Measurements from ENCODE around the gene ARAP3.

ARAP3 gene

DNA sequence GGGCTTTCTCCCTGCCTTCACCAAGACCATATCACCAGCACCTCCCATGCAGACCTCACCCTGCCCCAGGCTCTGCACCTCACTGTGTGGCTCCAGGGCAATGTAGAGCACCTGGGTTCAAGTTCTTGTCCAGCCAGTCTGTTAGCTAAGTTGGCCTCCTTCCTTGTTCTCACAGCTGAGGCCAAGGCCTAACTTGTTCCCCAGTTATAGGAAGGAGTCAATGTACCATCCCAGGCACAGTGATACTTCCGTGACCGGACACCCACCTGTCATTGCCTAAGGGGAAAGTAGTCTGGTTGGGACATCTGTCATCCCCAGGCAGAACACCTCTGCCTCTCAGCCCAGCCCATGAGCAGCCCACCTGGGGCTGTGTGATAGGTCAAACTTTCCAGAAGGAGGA is 14.4 kb upstream of the ARAP3 start:
- DNase-seq, result no peak

DNA sequence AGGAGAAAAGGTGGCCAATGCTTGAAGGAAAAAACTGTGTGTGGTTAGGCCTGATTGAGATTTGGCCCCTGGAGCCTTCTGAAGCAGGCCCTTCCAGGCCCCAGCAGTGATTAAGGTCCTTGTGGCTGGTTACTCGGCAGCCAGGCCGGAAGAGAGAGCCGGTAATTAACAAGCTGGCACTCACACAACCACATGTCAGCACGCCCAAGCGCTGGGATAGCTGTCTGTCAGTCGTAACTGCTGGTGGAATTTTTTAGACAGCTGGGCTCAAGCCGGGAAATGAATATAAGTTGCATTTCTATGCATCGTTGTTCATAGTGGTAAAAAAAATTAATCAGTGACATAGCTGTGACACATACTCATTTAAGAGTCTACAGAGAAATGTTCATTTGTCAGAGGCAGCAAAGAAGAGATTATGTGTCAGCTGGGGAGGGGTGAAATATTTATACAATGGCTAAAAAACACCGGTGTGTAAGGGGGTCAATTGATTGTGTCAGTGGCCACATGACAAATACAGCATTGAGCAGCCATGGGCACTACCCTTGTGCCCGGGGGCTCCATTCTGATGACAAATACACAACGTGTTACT is 13.7 kb upstream of the ARAP3 start:
- DNase-seq, result peak; percentile 40

DNA sequence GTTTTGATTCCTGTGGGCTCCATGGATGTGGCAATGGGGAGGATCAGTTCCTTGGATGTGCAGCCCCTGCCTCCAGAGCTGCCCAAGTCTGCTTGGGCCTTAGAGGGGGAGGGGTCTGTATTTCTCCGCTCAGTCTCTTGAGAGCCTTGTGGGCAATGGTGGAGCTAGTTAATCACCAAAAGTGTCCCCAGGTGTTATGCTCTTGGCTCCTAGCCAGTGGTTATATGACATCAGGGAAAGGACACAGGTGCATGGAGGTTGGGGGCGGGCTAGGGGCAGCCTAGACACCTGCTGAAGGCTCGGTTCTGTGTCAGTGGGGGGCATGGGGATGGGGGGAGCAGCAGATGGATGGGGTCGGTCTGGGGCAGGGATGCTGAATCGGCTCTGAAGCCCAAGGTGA is 12.4 kb upstream of the ARAP3 start:
- DNase-seq, result no peak

DNA sequence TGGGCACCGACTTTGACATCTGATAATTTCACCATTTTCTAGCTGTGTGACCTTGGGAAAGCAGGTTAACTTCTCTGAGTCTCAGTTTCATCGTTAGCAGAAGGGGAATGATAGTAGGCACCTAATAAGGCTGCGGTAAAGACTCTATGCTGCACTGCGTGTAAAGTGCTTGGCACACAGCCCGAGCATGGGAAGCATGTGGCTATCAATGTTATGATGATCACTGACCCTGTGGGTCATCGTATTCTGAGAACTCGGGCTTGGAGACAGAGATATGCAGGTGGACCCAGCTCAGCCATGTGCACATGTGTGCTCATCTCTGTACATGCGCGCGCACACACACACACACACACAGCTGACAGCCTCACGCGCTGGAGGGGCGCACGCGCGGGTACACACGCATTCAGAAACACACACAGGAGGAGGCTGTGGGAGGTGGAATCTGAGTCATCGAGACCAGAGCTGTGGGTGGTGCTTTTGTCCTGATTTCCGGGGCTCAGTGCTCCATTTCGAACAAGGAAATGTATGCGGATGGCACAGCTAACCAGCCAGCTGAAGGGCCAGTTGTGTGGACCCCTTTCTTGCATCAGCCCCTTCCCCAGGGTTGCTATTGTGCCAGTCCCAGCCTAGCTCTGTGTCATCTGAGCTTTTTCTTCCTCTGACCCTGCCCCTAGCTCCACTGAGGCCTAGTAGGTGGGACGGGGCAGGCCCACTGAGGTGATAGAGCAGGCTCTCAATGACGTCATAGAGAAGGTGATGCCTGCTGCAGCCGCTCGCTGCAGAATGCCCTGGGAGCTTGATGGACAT is 11.1 kb upstream of the ARAP3 start:
- DNase-seq, result peak; percentile 43

DNA sequence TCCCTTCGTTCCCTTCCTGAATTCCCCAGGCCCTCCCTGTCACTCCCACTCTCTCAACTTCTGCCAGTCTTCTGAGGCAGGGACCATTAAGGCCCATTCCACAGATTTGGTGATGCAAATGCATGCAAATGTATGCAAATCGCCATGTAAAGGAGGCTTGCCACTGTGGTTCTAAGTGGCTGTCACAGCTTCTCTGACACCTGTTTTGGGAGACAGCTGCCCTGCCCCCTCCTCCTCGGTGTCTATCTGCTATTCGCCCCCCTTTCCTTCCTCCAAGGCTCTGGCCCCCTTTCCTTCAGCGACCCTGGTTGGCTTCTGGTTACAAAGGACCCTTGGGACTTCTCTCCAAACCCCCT is 10.5 kb upstream of the ARAP3 start:
- no peak for DNase-seq

DNA sequence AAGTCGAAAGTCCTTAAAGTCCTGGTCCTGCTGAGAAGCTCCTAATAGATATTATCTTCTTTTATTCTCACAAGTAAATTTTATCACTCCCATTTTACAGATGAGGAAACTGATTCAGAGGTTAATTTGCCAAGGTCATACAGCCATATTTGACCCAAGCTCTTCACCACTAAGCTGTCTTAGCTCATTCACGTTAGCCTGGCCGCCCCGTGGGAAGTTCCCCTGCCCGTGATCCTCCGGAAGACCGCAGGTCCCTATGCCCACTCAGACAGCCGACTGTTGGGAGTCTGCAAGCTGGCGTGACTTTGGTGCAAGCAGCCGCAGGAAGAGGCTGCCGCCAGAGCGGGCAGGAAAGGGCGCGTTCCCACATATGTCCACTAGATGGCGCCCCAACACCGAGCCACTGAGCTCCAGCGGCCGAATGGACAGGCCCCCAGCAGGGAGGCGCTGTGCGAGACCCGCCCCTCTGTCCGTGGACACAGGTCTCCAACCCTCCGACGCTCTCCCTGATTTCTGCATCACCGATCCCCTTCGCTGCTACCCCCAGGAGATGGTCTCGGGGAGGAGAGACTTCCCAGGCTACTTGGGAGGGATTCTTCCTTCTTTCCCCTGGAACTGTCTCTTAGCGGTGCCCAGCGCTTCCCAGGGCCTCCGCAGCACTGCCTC is 10.0 kb upstream of the ARAP3 start:
- peak; percentile 74 for DNase-seq

DNA sequence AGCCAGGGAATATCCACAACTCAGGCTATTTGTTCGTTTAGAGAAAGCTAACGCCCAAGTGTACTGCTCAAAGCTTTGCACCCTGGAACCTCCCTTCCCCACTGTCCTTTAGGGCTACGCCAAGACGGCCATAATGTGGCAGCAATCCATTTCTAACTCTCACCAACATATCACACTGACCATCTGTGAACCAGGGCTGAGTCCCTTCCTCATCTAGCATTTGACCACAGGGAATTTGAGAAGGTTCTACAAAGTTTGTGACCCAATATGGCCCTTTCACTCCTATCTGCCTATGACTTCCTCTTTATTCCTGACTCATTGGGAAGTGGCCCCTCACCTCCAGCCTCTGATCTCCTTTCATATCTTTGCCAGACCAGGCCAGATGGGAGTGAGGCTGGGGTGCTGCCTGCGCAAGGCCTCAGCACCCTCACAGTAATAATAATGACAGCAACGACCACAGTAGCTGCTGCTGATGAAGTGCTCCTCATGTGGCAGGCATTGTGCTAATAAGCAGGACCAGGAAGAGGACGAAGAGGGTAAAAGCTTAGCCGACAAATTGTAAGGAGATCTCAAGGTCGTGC is 9.3 kb upstream of the ARAP3 start:
- DNase-seq, result no peak

DNA sequence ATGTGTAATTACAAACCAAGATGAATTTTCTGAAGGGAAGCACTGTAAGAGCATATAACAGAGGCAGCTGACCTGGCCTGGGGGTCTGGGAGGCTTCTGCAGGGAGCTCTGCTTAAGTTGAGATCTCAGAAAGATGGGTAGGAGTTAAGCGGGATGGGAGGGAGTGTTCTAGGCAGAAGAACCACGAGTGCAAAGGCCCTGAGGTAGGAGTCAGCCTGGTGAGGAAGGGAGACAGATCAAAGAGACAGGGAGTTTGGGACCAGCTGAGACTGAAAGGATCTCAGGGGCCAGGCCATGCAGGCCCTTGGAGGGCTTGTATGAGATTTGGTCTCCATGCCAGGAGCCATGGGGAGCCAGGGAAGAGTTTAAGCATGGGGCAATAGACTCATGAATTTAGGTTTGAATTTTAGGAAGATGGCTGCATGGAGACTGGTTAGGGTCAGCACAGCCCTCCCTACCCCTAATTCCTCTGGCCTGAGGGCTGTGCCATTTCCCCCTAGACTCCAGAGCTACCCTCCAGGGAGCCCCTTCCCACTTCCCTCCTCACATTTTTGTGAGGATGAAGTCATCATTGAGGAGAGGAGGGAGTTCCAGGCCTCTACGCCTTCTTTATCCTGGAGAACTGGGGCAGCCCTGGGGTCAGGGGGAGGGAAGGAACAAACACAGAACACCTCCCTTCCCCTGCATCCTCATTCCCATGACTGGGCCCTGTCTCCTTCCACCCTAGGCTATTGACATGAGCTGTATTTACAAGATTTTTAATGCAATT is 4.8 kb upstream of the ARAP3 start:
- DNase-seq, result peak; percentile 31

DNA sequence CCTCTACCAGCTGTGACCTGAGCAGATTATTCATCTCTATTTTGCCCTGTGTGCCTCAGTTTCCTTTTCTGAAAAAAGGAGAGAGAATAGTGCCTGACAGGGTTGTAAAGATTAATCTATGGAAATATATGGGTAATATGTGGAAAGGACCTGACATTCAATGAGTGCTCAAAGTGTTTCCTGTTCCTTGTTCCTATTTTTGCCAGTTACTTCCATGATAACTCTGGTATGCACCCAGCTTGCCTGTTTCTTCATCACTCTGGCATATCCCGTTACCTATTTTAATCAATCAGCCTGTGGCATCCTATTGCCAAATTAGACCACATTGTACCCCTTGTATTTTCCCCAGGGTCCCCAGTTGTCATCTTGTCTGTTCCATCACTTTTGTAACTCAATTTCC is 3.6 kb upstream of the ARAP3 start:
- DNase-seq, result no peak

DNA sequence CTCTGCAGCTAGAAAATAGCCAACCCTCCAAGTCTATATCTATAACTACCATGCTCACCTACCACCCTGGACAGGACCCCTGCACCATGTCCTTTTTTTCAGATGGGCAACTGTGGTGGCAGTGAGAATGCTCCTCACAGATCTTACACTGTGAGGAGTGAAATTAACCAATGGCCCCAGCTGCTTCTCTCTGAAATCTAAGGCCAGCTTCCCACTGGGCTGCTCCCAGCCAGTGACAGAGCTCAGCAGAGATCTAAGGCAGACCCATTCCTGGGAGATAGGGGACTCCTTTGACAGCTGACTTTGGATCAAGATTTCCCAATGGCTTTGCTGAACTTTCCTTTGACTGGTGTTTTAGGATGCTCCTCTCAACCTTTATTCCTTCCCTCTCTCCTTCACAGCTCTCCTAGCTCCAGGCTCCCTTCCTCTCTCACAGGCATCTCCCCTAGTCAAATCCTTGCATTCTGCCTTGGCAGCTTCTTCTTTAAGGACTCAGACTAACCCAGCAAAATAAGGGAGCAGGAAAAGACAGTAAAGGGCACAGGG is 1.6 kb upstream of the ARAP3 start:
- no peak for DNase-seq

DNA sequence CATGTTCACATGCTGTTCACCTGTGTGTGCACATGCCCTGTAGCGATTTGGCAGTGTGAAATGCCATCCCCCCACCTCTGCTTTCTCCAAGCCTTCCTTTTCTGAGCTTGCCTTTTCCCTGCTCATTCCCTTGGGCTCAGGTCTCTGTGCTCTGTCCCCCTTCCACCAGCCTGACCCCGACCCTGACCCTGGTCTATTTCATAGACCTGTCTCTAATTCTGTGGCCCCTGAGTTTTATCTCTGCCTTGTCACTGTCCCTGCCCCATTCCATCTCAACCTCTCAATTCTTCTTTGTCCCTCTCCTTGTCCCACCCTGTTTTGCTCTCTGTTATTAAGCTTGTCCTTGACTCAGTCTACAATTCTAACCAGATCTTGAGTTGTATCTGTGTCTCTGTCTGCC is 735 bp downstream of the ARAP3 start:
- no peak for DNase-seq

DNA sequence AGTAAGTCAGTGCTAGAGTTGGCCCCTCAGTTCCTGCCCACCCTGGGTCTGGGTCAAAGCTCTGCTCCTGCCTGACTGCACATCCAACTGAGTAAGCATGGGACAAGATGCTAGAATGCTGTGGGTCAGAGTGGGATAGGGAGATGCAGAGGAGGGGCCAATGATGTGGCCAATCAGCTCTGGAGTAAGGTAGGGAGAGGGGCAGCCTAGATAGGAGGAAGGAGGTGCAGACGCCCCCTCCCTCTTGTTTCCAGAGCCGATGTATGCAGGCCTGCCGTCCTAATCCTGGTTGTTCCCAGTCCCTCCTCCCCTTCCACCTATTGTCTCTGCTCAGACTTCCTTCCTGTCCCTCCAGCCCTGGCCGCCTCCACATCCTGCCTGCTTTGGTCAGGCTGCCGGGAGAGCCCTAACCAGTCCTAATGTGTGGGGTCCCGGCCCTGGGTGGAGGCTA is 1.3 kb downstream of the ARAP3 start:
- DNase-seq, result no peak

DNA sequence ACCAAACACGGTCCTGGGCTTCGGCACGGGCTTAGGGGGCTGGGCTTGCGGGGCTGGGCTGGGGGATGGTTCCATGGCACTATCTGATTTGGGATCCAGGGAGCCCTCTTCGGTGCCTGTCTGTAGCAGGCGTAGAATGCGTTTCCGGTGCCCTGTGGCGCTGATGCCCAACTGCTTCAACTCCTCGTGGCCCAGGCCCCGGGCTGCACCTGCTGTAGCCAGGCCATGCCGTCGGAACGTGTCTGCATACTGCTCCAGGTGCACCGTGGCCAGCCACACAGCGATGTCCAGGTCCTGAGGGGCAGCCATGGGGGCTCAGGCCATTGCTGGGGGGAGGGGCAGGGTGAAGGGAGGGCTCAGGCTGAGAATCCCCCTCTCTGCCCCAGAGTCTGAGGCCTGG is 1.9 kb downstream of the ARAP3 start:
- no peak for DNase-seq

DNA sequence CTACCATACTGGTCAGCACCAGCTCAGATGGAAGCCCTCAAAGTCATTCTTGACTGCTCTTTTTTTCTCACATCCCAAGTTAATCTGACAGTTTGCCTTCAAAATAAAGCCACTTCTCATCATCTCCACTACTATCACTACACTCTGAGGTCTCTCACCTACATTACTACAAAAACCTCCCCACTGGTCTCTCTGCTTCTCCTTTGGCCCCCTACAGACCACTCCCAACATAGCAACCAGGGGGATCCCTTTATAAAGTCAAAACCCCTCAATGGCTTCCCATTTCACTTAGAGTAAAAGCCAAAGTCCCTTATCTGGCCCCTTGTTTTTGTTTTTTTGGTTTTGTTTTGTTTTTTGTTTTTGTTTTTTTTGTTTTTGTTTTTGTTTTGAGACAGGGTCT is 4.6 kb downstream of the ARAP3 start:
- no peak for DNase-seq

DNA sequence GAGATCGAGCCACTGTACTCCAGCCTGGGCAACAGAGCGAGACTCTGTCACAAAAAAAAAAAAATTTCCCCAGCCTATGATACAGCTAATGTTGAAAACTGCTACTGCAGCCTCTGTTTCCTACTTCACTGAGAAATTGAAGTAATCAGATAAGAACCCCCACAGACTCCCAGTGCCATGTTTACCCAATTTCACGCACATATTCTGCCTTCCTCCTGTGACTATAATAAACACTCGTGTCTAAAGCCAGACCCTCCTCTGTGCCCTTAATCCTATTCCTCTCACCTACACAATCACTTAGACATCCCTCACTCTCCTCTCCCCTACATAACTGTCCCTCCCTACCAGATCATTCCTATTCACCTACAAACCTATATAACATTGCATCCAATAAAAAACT is 6.4 kb downstream of the ARAP3 start:
- no peak for DNase-seq

DNA sequence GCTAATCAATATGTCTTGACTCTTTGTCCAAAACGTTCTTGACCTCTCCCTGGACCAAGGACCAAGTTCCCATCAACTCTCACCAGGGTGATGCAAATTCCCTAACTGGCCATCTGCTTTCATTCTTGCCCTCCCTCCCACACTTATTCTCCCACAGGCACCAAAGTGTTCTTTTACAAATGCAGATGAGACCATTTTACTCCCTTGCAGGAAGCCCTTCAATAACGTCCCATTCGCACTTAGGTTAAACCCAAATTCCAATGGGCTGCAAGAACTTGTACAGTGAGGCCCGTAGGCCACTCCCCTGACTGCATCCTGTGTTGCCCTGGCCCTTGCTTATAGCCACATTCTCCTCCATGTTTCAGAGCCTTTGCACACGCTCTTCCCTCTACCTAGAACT is 7.3 kb downstream of the ARAP3 start:
- DNase-seq, result no peak

DNA sequence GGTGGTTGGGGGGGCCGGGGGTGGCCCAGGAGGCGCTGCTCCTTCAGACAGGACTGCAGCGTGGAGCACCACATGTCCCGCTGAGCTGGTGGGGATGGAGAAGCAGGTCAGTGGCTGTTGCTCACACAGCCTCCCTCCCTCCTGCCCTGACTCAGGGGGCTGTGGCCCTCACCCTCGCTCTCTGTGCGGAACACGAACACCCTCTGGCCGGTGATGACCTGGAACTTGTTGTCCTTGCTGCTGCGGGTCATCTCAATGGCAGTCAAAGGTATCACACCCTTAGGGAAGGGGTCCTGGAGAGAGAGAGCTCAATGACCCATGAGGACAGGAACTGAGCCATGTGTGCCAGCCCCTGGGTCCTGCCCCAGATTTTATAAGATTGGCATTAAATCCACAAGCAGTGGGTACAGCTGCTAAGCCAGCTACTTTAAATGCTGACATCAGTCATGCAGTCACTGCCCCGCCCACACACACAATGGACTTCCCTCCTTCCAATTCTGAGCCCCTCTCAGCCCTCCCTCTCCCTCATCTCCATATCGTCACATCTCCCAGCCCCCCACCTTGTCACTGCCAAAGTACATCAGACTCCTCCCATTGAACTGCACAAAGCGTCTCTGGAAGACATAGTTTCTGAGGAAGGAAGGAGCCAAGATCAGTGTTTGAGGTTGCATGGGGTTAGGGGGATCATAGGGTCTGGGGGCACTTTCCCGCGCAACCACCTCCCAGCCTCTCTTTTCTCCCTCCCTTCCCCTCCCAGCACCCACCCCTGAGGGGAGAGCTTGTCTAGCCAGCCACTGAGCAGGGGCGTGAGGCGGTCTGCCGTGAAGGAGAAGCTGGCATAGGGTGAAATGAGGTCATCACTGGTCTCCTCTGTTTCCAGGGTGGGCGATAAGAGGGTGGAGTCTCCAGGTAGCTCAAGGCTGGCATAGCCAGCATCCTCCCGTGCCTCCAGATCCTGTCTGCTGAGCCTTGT is 8.9 kb downstream of the ARAP3 start:
- no peak for DNase-seq

DNA sequence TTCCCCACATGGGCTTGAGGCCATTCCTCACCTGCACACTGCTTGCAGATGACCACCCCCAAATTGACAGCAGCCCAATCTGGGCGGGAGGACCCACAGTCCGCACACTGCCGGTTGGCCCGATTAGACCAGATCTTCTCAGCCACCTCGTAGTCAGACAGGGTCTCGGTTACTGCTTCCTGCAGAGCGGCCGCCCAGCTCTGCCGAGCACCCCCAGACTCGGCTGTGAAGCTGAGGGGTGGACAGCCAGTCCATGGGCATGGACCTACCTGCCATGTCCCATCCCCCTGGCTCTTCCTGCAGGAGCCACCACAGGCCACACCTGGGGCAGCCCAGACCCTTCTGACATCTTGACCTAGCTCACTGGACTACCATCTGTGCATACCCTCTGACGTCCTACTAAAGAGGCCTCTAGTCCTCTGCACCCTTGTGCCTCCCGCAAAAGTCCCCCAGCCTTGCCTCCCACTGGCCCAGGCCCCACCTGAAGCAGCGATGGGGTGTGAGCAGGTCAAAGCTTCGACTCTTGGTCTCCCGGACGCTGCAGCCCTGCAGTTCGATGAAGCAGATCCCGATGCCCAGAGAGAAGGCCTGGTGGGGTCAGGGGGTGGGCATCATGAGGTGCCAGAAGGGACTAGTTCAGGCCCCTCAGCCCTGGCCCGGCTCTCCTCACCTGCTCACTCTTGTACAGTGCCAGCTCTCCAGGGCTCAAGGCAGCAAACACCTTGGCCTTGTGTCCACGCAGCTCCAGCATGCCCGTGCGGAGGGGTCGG is 9.8 kb downstream of the ARAP3 start:
- DNase-seq, result no peak

DNA sequence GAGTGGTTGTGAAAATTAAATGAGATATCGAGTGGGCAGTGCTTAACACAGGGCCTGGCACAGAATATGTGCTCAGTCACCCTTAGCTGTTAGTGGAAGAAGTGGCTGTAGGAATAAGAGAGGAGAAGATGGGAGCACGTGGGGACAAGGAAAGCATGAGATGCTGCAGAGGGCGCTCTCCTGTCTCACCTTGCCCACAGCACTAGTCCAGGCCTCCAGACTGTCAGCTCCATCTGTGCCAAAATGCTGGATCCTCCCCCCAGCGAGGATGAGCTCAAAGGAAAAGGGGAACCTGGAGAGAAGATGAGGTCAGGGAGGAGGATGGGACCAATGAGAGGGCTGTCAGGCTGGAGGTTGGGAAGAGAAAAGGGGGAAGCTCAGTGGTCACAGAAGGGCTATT is 12.5 kb downstream of the ARAP3 start:
- DNase-seq, result no peak

DNA sequence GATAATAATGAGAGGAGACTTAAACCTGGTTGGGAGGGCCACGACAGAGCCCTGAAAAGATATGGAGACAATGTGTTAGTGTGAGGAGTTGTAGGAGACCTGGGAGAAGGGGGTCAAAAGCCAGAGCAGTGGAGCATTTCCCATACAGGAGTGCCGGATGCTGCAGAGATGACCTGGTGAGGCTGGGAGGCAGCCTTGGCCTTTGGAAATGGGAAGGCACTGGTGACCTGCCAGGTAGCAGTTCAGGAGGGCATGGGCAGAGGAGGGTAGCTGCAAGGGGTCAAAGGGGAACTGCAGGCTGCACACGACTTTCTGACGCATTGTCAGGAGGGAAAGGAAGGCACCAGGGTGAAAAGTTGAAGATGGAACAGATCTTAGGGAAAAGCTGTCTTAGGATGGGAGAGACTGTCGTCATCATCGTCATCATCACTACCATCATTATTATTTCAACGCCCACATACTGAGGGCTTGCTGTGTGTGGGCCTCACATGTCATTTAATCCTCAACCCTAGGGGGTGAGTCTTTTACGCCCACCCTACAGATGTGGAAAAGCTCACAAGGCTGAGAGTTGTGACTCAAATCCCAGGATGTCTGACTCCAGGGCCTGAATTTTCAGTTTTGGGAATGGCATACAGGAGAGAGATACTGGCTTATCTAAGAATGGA is 13.3 kb downstream of the ARAP3 start:
- DNase-seq, result no peak

Data from fibroblast of skin of scalp (primary cell).